ENCODE measurements around the gene ABL2. TPM values are rescaled to one million over a fixed set of nuclear protein-coding genes. Genes with fewer than 3 reads are reported as not detected.

ABL2 gene
- total RNA-seq, 1 experiment from 2014 or later = 27.9 TPM

GRCh38 chr1:179081687-179082332, 147.7 kb downstream of the ABL2 start, which contains the start of gene TOR3A:
TSS of gene TOR3A (plus strand) at chr1:179082070. CDS start at chr1:179082129, 59 bp downstream.
- peak; percentile 82 for DNase-seq (ENCODE audit: low spot score)
- ChIA-PET CTCF (no interaction called here), POLR2A (ENCODE audit: low non-redundant PET) (no interaction called here)
- Histone ChIP-seq H3K27me3 (replicated peaks; ENCODE audit: insufficient read depth, low read depth, low read length, poor library complexity) (no peaks in the 10 kb centered on the region), H3K4me1 (ENCODE audit: insufficient read depth, low read length, poor library complexity, severe bottlenecking) (peaks cover 6% of the 10 kb centered on the region), H3K4me3 (ENCODE audit: low read depth, low read length, poor library complexity, severe bottlenecking) (peak within 1 kb of the TSS; percentile 84), H3K9me3 (ENCODE audit: low read depth, low read length, poor library complexity, severe bottlenecking) (no peaks in the 10 kb centered on the region), H3K36me3 (ENCODE audit: insufficient read depth, low read length, poor library complexity, severe bottlenecking) (no peaks in the 10 kb centered on the region), H3K27ac (ENCODE audit: low read depth, low read length, poor library complexity, severe bottlenecking) (peak within 1 kb of the TSS; percentile 72)
- no peak for TF ChIP-seq EZH2 (IDR thresholded peaks at IDR 0.05; ENCODE audit: borderline replicate concordance, low read depth, low read length, poor library complexity, severe bottlenecking)
- no peak for TF ChIP-seq CTCF (conservative IDR thresholded peaks at IDR 0.05; ENCODE audit: low read depth, low read length)
- BruUV-seq (replicated peaks) = no TSS peak
- intact Hi-C loops (cut with micrococcal nuclease; ENCODE audit: unreplicated experiment) = no loop called here

- peaks cover 6% of the 10 kb centered on the region for H3K4me1 ChIP-seq (ENCODE audit: insufficient read depth, low read length, poor library complexity, severe bottlenecking)
- ChIA-PET CTCF (no interaction called here), POLR2A (ENCODE audit: low non-redundant PET) (no interaction called here)
- H3K27me3 ChIP-seq (replicated peaks; ENCODE audit: insufficient read depth, low read depth, low read length, poor library complexity) = no peaks in the 10 kb centered on the region
- intact Hi-C loops (cut with micrococcal nuclease; ENCODE audit: unreplicated experiment) = no loop called here
- no peaks in the 10 kb centered on the region for H3K36me3 ChIP-seq (ENCODE audit: insufficient read depth, low read length, poor library complexity, severe bottlenecking)
- BruUV-seq (replicated peaks) = no TSS peak
- DNase-seq (ENCODE audit: low spot score) = no peak
- H3K9me3 ChIP-seq (ENCODE audit: low read depth, low read length, poor library complexity, severe bottlenecking) = no peaks in the 10 kb centered on the region
- TF ChIP-seq EZH2 (IDR thresholded peaks at IDR 0.05; ENCODE audit: borderline replicate concordance, low read depth, low read length, poor library complexity, severe bottlenecking) (no peak), CTCF (conservative IDR thresholded peaks at IDR 0.05; ENCODE audit: low read depth, low read length) (no peak)
- peak overlapping the region; percentile 84 for H3K4me3 ChIP-seq (ENCODE audit: low read depth, low read length, poor library complexity, severe bottlenecking)
- H3K27ac ChIP-seq (ENCODE audit: low read depth, low read length, poor library complexity, severe bottlenecking) = peak overlapping the region; percentile 72
Measured at GRCh38 chr1:179080866-179081686, 148.4 kb downstream of the ABL2 start.

- TF ChIP-seq EZH2 (IDR thresholded peaks at IDR 0.05; ENCODE audit: borderline replicate concordance, low read depth, low read length, poor library complexity, severe bottlenecking) (no peak), CTCF (conservative IDR thresholded peaks at IDR 0.05; ENCODE audit: low read depth, low read length) (peak; percentile 75)
- H3K4me3 ChIP-seq (ENCODE audit: low read depth, low read length, poor library complexity, severe bottlenecking) = no peak overlapping the region
- H3K27me3 ChIP-seq (replicated peaks; ENCODE audit: insufficient read depth, low read depth, low read length, poor library complexity) = no peaks in the 10 kb centered on the region
- peaks cover 6% of the 10 kb centered on the region for H3K4me1 ChIP-seq (ENCODE audit: insufficient read depth, low read length, poor library complexity, severe bottlenecking)
- DNase-seq (ENCODE audit: low spot score) = peak; percentile 86
- no peaks in the 10 kb centered on the region for H3K9me3 ChIP-seq (ENCODE audit: low read depth, low read length, poor library complexity, severe bottlenecking)
- no TSS peak for BruUV-seq (replicated peaks)
- CTCF ChIA-PET = interaction anchor here (0.5 to 0.7 kb wide), 3 partner anchors 144 to 552 kb away, joined by 3 to 7 read pairs (median 5); no protein-coding TSS in a partner anchor
- intact Hi-C loops (cut with micrococcal nuclease; ENCODE audit: unreplicated experiment) = loop anchor here (1.0 to 10.0 kb wide), 5 partner anchors 214 to 733 kb away; partner anchors contain the start of genes SOAT1 and TDRD5
- no peaks in the 10 kb centered on the region for H3K36me3 ChIP-seq (ENCODE audit: insufficient read depth, low read length, poor library complexity, severe bottlenecking)
- no peak overlapping the region for H3K27ac ChIP-seq (ENCODE audit: low read depth, low read length, poor library complexity, severe bottlenecking)
- POLR2A ChIA-PET (ENCODE audit: low non-redundant PET) = no interaction called here
Measured at GRCh38 chr1:179079113-179079761, 150.2 kb downstream of the ABL2 start.

Data from A673 (cell line).